Activated CD4-positive, alpha-beta T cell treated with anti-CD3 and anti-CD28 coated beads, Interleukin-2, Interleukin-4, amounts not matched to agents 100 ng/mL and 50 ng/mL, durations not matched to agents 16 hours and 8 hours (primary cell): Measurements from ENCODE around the gene LDLRAD4.

Experiments used
- DNase-seq: peaks from one replicate; pipeline ENCODE4 v3.0.0-alpha.2; 2020; ENCODE audit warnings: low spot score

LDLRAD4 gene

GRCh38 chr18:13616041-13616440, 397.5 kb downstream of the LDLRAD4 start:
- no peak for DNase-seq

- DNase-seq = no peak
These were observed 398.0 kb downstream of the LDLRAD4 start for GRCh38 chr18:13616525-13617035.

- DNase-seq = no peak
These were observed 399.4 kb downstream of the LDLRAD4 start for GRCh38 chr18:13617826-13618515.

- DNase-seq = no peak
These were observed 400.3 kb downstream of the LDLRAD4 start for GRCh38 chr18:13618760-13619438.

GRCh38 chr18:13619505-13620205, 401.1 kb downstream of the LDLRAD4 start:
- DNase-seq = no peak

GRCh38 chr18:13620206-13620672, 401.7 kb downstream of the LDLRAD4 start:
- no peak for DNase-seq

- no peak for DNase-seq
These were observed 402.4 kb downstream of the LDLRAD4 start for GRCh38 chr18:13620818-13621445.

GRCh38 chr18:13621446-13621849, 402.9 kb downstream of the LDLRAD4 start:
- no peak for DNase-seq

GRCh38 chr18:13621886-13622619, 403.5 kb downstream of the LDLRAD4 start:
- no peak for DNase-seq

GRCh38 chr18:13622751-13623150, 404.2 kb downstream of the LDLRAD4 start:
- DNase-seq = no peak

GRCh38 chr18:13623348-13623747, 404.8 kb downstream of the LDLRAD4 start:
- no peak for DNase-seq

- no peak for DNase-seq
These were observed 405.3 kb downstream of the LDLRAD4 start for GRCh38 chr18:13623871-13624270.

GRCh38 chr18:13624563-13625237, 406.1 kb downstream of the LDLRAD4 start:
- DNase-seq = no peak

- no peak for DNase-seq
These were observed 406.8 kb downstream of the LDLRAD4 start for GRCh38 chr18:13625355-13625754.

GRCh38 chr18:13625843-13626543, 407.4 kb downstream of the LDLRAD4 start:
- no peak for DNase-seq

- no peak for DNase-seq
These were observed 408.0 kb downstream of the LDLRAD4 start for GRCh38 chr18:13626544-13626908.

- no peak for DNase-seq
These were observed 409.1 kb downstream of the LDLRAD4 start for GRCh38 chr18:13627639-13628038.

- no peak for DNase-seq
These were observed 409.7 kb downstream of the LDLRAD4 start for GRCh38 chr18:13628211-13628610.

- peak; percentile 73 for DNase-seq
These were observed 411.5 kb downstream of the LDLRAD4 start for GRCh38 chr18:13629841-13630715.
